HUDEP-2 (cell line): ENCODE measurements around the gene KIF27.
"Not testable (repeated sequence)": the region's sequence is repeated elsewhere in the genome, so short reads cannot be mapped to it uniquely, and the experiment has no call there.

ENCODE experiments used
- DNase-seq, 76 experiments: peaks; one replicate each; lab custom pipeline; 2025; ENCODE audit not compliant: unreplicated experiment in 76 of 76; lab: John Stamatoyannopoulos, UW

KIF27 gene, protein sequence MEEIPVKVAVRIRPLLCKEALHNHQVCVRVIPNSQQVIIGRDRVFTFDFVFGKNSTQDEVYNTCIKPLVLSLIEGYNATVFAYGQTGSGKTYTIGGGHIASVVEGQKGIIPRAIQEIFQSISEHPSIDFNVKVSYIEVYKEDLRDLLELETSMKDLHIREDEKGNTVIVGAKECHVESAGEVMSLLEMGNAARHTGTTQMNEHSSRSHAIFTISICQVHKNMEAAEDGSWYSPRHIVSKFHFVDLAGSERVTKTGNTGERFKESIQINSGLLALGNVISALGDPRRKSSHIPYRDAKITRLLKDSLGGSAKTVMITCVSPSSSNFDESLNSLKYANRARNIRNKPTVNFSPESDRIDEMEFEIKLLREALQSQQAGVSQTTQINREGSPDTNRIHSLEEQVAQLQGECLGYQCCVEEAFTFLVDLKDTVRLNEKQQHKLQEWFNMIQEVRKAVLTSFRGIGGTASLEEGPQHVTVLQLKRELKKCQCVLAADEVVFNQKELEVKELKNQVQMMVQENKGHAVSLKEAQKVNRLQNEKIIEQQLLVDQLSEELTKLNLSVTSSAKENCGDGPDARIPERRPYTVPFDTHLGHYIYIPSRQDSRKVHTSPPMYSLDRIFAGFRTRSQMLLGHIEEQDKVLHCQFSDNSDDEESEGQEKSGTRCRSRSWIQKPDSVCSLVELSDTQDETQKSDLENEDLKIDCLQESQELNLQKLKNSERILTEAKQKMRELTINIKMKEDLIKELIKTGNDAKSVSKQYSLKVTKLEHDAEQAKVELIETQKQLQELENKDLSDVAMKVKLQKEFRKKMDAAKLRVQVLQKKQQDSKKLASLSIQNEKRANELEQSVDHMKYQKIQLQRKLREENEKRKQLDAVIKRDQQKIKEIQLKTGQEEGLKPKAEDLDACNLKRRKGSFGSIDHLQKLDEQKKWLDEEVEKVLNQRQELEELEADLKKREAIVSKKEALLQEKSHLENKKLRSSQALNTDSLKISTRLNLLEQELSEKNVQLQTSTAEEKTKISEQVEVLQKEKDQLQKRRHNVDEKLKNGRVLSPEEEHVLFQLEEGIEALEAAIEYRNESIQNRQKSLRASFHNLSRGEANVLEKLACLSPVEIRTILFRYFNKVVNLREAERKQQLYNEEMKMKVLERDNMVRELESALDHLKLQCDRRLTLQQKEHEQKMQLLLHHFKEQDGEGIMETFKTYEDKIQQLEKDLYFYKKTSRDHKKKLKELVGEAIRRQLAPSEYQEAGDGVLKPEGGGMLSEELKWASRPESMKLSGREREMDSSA (N-terminal part only)

DNA sequence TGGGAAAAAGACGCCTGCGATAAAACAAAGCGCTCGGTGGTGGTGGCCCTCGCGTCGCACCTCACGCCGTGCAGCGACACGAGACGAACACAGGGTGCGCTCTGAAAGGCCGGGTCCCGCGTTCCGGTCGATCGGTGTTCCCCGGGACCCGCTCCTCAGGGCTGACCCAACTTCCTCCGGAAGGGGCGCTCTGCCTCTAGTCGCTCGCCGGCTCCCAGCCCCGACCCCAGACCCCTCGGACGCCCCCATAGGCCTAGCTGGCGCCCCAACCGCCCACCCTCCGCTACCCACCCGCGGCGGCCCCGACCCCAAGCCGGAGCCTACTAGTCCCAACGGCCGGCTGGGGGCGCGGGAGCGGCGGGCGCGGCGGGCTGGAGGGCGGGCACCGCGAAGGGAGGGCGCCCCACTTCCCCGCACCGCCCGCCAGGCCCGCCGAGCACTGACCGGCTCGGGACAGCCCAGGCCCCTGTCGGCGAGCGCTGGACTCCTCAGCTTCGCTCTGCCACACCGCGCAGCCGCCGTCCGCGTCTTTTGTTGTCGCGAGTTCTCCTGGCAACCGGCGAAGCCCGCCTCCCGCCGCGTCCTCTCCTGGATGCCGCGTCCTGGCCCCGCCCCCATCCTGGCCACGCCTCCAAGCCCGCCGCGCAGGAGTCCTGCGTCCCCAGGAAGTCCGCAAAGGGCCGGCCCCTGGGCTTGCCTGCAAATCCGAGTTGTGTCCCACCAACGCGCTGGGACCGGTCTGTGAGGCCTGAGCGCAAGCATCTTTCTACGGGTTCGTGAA lies at the start of gene KIF27:
Gene KIF27, minus strand, starts transcription at position 506 of the 781 bp plus-strand sequence. CDS start 5,841 bp downstream, outside the sequence.
- DNase-seq, result peak in 75 of 76 experiments; percentile 37 to 98 (median 94)

DNA sequence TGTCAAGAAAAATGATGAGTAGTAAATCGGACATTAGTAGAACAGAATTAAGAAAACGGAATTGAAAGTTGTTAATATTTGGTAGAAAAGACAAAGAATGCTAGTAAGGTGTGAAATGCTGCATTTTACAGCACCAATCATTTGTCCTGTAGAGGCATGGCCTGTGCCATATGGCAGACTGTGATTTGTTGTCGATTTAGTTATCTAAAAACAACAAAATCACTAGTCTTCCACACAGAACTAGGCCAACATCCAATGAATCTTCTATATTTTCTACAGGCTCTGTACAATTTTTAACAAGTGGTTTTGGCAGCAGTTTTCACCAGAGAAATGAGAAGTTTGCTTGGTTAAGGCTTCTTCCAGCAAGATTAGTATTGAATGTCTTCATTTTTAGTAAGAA lies 48.4 kb upstream of the KIF27 start:
- DNase-seq, result no peak

DNA sequence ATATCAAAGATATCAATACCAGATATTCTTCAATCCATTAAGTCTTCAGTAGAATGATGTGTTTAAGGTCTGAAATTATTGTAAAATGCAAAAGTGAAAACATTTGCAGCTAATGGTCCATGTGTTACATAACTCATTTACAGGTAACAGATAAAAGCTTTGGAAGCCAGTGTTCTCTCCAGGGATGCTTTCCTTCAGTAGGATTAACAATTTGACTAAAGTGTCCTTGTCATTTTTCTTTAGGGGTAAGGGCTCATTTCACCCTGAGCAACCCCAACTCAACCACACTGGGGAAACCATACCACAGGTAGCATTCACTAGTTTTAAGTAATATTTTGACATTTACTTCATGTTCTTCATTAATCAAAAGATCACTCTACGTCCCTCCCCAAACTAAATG lies 45.8 kb upstream of the KIF27 start:
- no peak for DNase-seq

DNA sequence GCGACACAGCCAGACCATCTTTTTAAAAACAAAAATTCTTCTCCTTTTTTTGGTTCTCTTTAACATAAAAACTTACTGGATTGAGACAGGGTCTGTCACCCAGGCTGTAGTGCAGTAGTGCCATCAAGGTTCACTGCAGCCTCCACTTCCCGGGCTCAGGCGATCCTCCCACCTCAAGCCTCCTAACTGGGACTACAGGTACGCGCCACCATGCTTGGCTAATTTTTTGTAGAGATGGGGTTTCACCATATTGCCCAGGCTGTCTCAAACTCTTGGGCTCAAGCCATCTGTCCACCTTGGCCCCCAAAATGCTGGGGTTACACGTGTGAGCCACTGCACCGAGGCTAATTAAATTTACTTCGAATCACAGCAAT lies 45.0 kb upstream of the KIF27 start:
- DNase-seq, result no peak

DNA sequence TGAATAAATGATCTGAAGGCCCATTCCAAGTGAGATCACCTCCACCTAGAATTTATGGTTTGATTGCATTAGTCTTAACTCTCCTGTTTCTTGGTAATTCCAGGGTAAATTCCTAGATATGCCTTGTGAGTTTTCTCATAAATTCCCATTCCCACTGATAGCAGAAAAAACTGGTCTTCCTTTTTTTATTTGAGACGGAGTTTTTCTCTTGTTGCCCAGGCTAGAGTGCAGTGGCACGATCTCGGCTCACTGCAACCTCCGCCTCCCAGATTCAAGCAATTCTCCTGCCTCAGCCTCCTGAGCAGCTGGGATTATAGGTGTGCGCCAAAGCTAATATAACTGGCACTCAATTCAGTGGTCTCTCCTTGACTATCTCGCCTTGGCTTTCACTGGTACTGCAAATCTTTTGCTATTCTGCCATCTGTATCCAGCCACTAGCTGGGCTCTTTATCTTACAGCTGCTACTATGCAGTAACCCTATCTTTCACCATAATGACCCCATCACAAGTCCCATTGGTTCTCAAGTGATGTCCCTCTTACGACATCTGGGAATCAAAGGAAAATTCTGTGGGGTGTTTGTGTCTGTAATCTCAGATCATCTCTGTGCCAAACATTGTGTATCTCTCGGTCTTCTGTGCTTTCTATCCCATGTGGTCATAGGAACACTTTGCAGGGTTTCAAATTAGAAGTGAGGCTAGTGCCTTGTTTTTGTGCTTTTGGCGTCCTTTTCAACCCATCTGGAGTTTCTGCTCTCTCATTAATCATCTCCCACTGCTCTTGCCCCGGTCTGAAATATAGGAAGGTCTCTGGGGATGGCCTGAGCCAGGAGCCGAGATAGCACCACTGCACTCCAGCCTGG lies 44.3 kb upstream of the KIF27 start:
- peak in 4 of 76 experiments; percentile 5 to 19 (median 14) for DNase-seq

DNA sequence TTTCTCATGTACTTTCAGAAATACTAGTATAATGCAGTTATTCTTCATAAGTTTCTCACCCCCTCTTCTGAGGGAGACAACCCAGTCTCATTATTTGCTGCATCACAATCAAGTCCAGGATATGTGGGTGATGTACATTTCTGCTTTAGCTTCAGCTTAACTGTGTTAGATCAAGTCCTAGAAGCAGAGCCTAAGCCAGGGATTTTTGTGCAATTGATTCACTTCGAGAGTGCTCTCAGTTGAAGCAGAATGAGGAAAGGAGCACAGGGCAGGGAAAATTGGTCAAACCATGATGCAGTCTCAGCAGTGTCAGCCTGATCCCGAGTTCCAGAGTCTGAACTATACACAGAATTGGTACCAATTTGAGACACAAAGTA lies 43.7 kb upstream of the KIF27 start:
- DNase-seq, result no peak

DNA sequence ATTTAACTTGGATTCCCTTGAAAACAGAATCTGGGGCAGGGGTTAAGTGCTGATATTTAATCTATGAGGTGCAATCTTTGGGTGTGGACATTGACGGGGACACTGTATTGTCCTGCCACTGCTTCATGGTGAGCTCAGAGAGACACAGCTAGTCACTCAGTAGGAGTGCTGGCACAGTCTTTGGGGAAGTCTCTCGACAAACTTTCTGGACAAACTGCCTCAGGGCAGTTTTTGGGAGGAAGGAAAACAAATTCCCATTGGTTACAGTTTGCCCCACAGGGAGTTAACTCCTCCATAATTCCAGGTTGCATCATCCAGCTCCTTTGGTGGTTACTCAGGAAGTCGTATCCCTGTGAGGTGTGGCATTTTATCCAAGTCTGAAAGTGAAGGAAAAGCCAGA lies 40.9 kb upstream of the KIF27 start:
- peak in 1 of 76 experiments; percentile 9 for DNase-seq

DNA sequence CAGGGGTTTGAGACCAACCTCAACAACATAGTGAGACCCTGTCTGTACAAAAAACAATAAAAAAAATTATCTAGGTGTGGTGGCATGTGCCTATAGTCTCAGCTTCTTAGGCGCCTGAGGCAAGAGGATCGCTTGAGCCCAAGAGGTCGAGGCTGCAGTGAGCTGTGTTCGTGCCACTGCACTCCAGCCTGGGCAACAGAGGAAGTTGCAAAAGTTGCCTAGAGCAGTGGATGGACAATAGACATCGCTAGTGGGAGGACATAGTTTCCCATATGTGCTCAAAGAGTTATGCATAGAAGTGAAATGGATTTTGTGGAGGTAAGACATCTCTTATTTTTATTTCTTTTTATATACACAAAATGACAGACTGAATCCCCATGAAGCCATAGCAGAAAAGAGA lies 39.8 kb upstream of the KIF27 start:
- no peak for DNase-seq

DNA sequence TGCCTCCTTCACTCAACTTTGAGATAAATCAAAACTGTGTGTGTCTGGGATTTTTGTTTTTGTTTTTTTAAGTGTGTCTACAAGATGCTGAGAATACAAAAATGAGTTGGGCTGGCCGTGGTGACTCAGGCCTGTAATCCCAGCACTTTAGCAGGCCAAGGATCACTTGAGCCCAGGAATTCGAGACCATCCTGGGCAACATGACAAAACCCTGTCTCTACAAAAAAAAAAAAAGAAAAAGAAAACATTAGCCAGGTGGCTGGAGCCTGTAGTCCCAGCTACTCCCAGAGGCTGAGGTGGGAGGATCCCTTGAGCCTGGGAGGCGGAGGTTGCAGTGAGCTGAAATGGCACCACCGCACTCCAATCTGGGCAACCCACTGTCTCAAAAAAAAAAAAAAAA lies 37.8 kb upstream of the KIF27 start:
- no peak for DNase-seq

DNA sequence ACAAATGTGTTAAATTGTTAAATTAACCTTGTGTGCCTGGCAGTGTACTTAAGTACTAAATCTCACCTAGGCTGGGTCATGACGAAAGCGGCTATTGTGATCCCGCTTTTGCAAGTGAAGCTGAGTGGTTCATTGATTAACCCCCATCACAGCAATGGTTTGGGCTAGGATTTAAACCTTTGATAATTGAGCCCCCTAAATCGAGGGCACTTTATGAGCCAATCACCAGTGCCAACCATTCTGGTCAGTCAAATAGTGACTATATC lies 35.9 kb upstream of the KIF27 start:
- no peak for DNase-seq

DNA sequence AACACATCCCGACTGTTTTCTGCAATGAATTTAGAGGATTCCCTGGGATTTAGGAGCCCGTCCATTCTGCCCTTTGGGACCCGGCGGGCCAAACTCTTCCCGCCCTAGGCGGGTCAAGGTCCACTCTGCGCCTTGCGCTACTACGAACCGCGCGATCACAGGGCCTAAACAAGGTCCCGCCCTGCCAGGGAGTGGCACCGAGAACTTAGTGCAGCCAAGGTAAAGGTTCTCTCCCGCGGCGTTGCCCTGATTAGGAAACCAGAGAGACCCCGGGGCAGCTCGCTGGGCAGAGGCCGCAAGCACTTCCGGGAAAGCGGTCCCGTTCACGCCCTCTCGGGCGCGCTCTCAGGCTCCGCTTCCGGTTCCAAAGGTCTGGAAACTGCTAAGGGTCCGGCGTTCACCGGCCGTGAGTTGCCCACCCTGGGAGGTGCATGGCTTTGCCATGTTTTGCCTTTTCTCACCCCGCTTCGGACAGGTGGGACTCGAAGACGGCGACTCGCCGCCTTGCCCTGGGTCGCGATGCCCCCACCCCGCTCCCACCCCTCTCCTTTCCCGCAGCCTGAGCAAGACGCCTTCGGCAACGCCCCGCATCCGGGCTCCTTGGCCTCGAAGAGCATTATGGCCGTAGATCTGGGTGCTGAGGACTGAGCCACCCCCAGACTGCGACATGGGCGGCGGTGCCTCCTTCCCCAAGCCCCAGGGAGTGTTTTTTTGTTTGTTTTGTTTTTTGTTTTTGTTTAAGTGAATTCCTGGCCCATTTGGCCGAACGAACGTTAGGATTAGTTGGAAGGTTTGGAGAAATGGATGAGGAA lies 35.4 kb upstream of the KIF27 start:
- peak in 75 of 76 experiments; percentile 9 to 78 (median 64) for DNase-seq

DNA sequence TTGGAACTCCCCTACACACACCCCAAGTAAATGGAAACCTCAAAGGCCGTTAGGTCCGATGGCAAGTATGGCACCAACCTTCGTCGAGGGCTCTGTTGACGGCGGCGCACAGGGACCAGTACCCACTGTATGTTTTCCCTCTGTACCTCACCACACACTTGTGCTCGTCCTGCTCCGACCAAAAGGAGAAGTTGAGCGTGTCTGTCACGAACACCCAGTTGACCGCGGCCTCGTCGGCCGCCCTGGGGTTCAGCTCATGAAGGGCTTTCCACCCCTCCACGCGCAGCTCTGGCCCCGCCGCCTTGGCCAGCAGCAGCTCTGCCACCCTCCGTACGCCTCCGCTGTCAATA lies 34.8 kb upstream of the KIF27 start:
- peak in 41 of 76 experiments; percentile 15 to 71 (median 42) for DNase-seq

DNA sequence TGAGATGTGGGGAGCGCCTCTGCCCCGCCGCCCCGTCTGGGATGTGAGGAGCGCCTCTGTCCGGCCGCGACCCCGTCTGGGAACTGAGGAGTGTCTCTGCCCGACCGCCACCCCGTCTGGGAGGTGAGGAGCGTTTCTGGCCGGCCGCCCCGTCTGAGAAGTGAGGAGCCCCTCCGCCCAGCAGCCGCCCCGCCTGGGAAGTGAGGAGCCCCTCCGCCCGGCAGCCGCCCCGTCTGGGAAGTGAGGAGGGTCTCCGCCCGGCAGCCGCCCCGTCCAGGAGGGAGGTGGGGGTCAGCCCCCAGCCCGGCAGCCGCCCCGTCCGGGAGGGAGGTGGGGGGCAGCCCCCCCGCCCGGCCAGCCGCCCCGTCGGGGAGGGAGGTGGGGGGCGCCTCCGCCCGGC lies 26.9 kb upstream of the KIF27 start:
- not testable (repeated sequence) for DNase-seq

DNA sequence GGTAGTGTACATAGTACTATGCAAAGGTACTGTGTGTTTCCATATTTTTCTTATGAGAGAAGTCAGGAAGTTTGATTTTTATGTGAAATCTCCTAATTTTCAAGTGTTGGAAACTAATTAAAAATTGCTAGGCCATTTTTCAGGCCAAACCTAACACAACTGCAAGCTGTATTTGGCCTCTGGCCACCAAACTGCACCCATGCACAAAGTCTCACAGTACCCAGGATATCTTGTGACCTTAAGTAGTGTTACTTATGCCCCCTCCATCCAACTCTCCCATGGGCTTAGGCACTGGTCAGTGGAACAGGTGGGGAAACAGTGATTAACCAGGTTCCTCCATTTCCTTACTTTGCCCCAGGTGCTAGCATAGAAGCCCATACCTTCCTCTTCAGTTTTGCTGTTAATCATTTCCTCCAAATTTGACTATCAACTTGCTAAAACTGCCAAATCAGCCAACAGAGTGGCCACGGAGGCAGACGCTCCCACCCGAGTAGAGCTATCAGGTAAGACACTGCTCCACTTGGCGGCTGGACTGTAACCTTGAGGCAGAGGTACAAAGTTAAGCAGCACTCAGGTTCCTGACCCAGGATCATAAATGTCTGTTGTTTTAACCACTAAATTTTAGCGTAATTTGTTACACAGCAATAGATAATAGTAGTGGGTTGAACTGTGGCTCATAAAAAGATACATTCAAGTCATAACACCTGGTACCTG lies 19.5 kb upstream of the KIF27 start:
- DNase-seq, result no peak

DNA sequence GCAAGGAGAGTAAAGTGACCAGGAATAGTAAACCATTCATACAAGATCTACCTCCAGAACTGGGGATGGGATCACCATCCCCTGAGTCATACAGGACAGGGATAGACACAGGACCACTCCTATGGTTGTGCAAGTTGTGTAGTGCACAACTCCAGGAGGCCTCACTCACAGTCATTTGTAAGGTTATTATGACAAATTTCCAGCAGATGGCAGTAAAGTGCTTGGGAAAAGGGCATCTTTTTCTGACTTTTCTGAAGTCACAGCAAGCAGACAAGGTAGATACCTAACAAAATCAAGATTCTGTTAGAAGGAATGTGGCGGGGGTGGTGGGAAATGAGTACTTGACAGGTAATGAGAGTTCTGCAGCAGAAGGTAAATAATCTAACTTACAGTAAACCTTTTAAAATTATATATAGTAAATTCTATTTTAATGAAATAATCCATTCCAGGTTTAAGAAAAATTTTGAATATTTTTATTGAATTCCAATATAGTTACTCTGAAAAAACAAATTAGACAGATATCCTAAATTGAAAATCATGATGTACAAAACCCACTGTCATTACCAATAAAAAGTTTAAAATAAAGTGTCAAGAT lies 16.7 kb upstream of the KIF27 start:
- DNase-seq, result peak in 35 of 76 experiments; percentile 5 to 70 (median 42)

DNA sequence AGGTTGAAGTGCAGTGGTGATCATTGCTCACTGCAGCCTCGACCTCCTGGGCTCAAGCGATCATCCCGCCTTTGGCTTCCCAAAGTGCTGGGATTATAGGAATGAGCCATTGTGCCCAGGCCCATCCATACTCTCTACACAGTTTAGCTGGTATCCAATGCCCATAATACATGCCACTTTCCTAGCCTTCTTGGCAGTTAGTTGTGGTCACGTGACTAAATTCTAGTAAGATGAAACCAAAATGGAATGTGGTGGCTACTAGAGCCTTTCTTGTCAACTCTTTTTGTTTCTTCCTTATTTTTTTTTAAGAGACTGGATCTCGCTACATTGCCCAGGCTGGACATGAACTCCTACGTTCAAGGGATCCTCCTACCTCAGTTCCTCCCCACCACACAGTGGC lies 15.3 kb upstream of the KIF27 start:
- no peak for DNase-seq

DNA sequence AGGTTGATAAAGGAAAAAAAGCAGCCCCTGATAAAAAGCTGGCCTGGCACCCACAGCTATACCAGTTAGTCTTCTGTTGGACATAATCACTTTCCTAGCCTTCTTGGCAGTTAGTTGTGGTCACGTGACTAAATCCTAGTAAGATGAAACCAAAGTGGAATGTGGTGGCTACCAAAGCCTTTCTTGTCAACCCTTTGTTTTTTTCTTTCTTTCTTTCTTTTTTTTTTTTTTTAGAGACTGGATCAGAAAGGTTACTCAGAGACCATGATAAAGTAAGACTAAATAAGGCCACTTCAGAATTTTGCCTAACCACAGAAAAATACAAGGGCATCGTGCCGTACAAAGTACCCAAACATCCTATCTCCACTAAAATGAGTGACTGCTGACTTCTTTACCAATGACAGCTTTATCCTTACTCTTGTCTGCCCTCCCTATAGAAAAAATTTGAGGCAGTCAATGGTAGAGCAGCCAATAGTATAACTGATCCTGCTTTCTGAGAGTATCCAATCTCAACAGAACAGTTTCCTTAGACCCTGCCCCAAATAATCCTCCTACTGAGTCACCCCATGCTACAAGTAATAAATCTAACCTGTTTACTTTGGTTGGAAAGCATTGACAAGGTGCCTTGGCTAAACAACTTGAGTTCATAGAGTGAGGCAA lies 14.2 kb upstream of the KIF27 start:
- no peak for DNase-seq
